PFSK-1 (cell line): Measurements from ENCODE around the gene ACTL6B.

ENCODE experiments used
- POLR2AphosphoS5 ChIP-seq: IDR thresholded peaks from 2 replicates; pipeline ENCODE4 v1.6.1; 2012; ENCODE audit warnings: low read depth, mild to moderate bottlenecking, control low read depth, low read length, moderate library complexity
- SIN3A ChIP-seq: IDR thresholded peaks from 2 replicates; pipeline ENCODE4 v1.6.1; 2012; ENCODE audit warnings: mild to moderate bottlenecking, low read length, moderate library complexity, borderline replicate concordance; ENCODE audit not compliant: insufficient read depth
- TF ChIP-seq, protein P1 (sequence below), 2 experiments: IDR thresholded peaks; 2 replicates each; pipeline versions ENCODE4 v1.6.1 to v1.8.0; 2011 to 2012; ENCODE audit warnings: low read depth in 2 of 2, low read length in 2 of 2, control low read depth in 1 of 2, inconsistent platforms in 1 of 2, mild to moderate bottlenecking in 1 of 2, moderate library complexity in 1 of 2; ENCODE audit not compliant: insufficient read depth in 1 of 2

DNA sequence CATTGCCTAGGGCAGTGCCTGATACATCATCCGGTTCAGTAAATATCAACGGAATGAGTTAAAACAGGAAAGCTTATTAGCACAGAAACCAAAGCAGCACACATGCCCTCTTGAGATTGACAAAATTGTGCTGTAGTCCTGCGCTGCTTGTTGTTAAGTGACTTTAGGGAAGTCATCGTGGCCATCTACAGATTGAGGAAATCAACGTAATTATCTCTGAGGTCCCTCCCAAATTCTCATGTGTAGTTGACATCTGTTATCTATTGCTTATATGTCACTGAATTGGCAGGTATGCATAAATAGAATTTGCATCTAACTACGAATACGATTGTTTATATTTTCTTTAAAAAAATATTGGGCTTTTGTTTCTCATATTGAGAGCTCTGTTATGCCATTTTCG lies 13.8 kb upstream of the ACTL6B start:
- TF ChIP-seq, protein P1, sequence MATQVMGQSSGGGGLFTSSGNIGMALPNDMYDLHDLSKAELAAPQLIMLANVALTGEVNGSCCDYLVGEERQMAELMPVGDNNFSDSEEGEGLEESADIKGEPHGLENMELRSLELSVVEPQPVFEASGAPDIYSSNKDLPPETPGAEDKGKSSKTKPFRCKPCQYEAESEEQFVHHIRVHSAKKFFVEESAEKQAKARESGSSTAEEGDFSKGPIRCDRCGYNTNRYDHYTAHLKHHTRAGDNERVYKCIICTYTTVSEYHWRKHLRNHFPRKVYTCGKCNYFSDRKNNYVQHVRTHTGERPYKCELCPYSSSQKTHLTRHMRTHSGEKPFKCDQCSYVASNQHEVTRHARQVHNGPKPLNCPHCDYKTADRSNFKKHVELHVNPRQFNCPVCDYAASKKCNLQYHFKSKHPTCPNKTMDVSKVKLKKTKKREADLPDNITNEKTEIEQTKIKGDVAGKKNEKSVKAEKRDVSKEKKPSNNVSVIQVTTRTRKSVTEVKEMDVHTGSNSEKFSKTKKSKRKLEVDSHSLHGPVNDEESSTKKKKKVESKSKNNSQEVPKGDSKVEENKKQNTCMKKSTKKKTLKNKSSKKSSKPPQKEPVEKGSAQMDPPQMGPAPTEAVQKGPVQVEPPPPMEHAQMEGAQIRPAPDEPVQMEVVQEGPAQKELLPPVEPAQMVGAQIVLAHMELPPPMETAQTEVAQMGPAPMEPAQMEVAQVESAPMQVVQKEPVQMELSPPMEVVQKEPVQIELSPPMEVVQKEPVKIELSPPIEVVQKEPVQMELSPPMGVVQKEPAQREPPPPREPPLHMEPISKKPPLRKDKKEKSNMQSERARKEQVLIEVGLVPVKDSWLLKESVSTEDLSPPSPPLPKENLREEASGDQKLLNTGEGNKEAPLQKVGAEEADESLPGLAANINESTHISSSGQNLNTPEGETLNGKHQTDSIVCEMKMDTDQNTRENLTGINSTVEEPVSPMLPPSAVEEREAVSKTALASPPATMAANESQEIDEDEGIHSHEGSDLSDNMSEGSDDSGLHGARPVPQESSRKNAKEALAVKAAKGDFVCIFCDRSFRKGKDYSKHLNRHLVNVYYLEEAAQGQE (IDR thresholded peaks at IDR 0.05; ENCODE audit: insufficient read depth in 1 of 2, low read depth in 2 of 2, low read length in 2 of 2), result no peak
- TF ChIP-seq POLR2AphosphoS5 (no peak), SIN3A (no peak)
